HepG2 (cell line): ENCODE measurements around the gene BABAM2. TPM values are rescaled to one million over a fixed set of nuclear protein-coding genes. Genes with fewer than 3 reads are reported as not detected.
A peak's percentile ranks its signal among the peaks of the same experiment; 100 is the strongest.

ENCODE experiments used
- ATAC-seq: fragments of 200-7000 bp; cut with Tn5 transposase; 3 replicates; pipeline ENCODE4 v1.9.1; 2020; ENCODE audit warnings: mild to moderate bottlenecking, moderate library complexity
- BruUV-seq: library from RNA; stranded (reverse); fragments of 400-500 nt; replicated peaks from 2 replicates; lab custom pipeline; 2021; lab: Mats Ljungman, UMichigan
- CTCF ChIA-PET: fragments of 300-600 bp; formaldehyde crosslinking; extraction: SDS; loops from one replicate; lab custom pipeline; 2021; ENCODE audit warnings: low total read pairs, inconsistent platforms, low intra/inter-chr PET ratio; lab: Yijun Ruan, JAX
- POLR2A ChIA-PET: fragments of 350-600 bp; sonication (Branson Sonifier 250); formaldehyde crosslinking; loops from one replicate; lab custom pipeline; 2020; ENCODE audit warnings: antibody characterized with exemption, inconsistent platforms; lab: Yijun Ruan, JAX
- DNase-seq: peaks from one replicate; pipeline ENCODE4 v3.0.0-alpha.2; 2015; ENCODE audit warnings: low spot score
- FAIRE-seq: peaks from 3 replicates; lab custom pipeline; 2011; peaks lifted over from hg19 to GRCh38; lab: Jason Lieb, UNC
- H2AFZ ChIP-seq: one replicate; pipeline ENCODE4 v1.6.1; 2011; ENCODE audit warnings: low read length, inconsistent platforms
- H3K27ac ChIP-seq: fragments of 300-600 bp; 3 replicates; pipeline ENCODE4 v1.8.0; 2011; ENCODE audit warnings: mixed run types, mild to moderate bottlenecking, mixed read lengths, low read length, inconsistent platforms; ENCODE audit not compliant: insufficient read depth; ENCODE audit errors: extremely low read length
- H3K27me3 ChIP-seq, 2 experiments: fragments of 200-600 bp in 1 of 2; 2 replicates in 1 of 2; 3 replicates in 1 of 2; pipeline versions ENCODE4 v1.6.0 to v1.8.0; 2011; ENCODE audit warnings: low read length in 2 of 2, mild to moderate bottlenecking in 2 of 2, moderate library complexity in 2 of 2, inconsistent platforms in 1 of 2; ENCODE audit not compliant: insufficient read depth in 2 of 2, control insufficient read depth in 1 of 2
- H3K36me3 ChIP-seq, 2 experiments: fragments of 200-600 bp in 1 of 2; replicated peaks in 1 of 2; 2 replicates in 1 of 2; 3 replicates in 1 of 2; pipeline versions ENCODE4 v1.5.1 to v1.8.0; 2011; ENCODE audit warnings: low read length in 2 of 2, inconsistent platforms in 1 of 2; ENCODE audit not compliant: insufficient read depth in 2 of 2, control insufficient read depth in 1 of 2
- H3K4me1 ChIP-seq: 2 replicates; pipeline ENCODE4 v1.5.1; 2012; ENCODE audit warnings: low read length, inconsistent platforms; ENCODE audit not compliant: insufficient read depth
- H3K4me2 ChIP-seq: 2 replicates; pipeline ENCODE4 v1.6.0; 2011; ENCODE audit warnings: low read depth, low read length, inconsistent platforms
- H3K4me3 ChIP-seq, 3 experiments: fragments of 200-600 bp in 1 of 3; sonication (generic), shearing (Covaris generic) in 1 of 3; replicated peaks in 1 of 3; 2 replicates each; pipeline ENCODE4 v1.5.1; 2011 to 2016; ENCODE audit warnings: low read length in 3 of 3, inconsistent platforms in 2 of 3, low read depth in 2 of 3, mild to moderate bottlenecking in 2 of 3, control low read depth in 1 of 3, mixed read lengths in 1 of 3; ENCODE audit not compliant: insufficient read depth in 1 of 3
- H3K79me2 ChIP-seq: one replicate; pipeline ENCODE4 v1.6.1; 2011; ENCODE audit warnings: low read length, inconsistent platforms; ENCODE audit not compliant: insufficient read depth
- H3K9ac ChIP-seq: 2 replicates; pipeline ENCODE4 v1.6.0; 2011; ENCODE audit warnings: mild to moderate bottlenecking, low read depth, low read length, inconsistent platforms; ENCODE audit not compliant: insufficient read depth
- H3K9me3 ChIP-seq: 2 replicates; pipeline ENCODE4 v1.5.1; 2012; ENCODE audit warnings: mild to moderate bottlenecking, low read length
- H4K20me1 ChIP-seq: 2 replicates; pipeline ENCODE4 v1.6.0; 2011; ENCODE audit warnings: inconsistent platforms, mild to moderate bottlenecking, low read length, moderate library complexity; ENCODE audit not compliant: insufficient read depth
- ETV5 ChIP-seq: IDR thresholded peaks from 2 replicates; pipeline ENCODE4 v1.6.1; 2018; ENCODE audit warnings: missing biosample characterization, missing genetic modification reagents, inconsistent platforms, borderline replicate concordance
- FOXP1 ChIP-seq, 2 experiments: fragments of 450-650 bp in 1 of 2; IDR thresholded peaks; 2 replicates each; pipeline ENCODE4 v1.6.1; 2017 to 2018; ENCODE audit warnings: antibody characterized with exemption in 1 of 2
- HOXD1 ChIP-seq: sonication (generic); formaldehyde crosslinking; IDR thresholded peaks from 2 replicates; pipeline ENCODE4 v1.5.0; 2020; ENCODE audit warnings: missing genetic modification reagents
- MED1 ChIP-seq: sonication (generic); formaldehyde crosslinking; IDR thresholded peaks from 2 replicates; pipeline ENCODE4 v1.4.0; 2020; ENCODE audit warnings: missing genetic modification reagents
- NFIC ChIP-seq: IDR thresholded peaks from 2 replicates; pipeline ENCODE4 v1.6.1; 2012; ENCODE audit warnings: mild to moderate bottlenecking, low read length, inconsistent platforms
- RXRB ChIP-seq: IDR thresholded peaks from 2 replicates; pipeline ENCODE4 v1.6.1; 2016; ENCODE audit warnings: borderline replicate concordance, missing genetic modification reagents, missing compliant biosample characterization
- ZIK1 ChIP-seq: sonication (generic); formaldehyde crosslinking; IDR thresholded peaks from 2 replicates; pipeline ENCODE4 v1.5.0; 2020; ENCODE audit warnings: mild to moderate bottlenecking, low read depth, missing genetic modification reagents, borderline replicate concordance
- WGBS: methylation state at CpG from one replicate; pipeline ENCODE4 v1.1.6; 2017; ENCODE audit warnings: low lambda C conversion rate; 5-methylcytosine and 5-hydroxymethylcytosine counted together
- in situ Hi-C: cut with HindIII; loops from 2 replicates; pipeline ENCODE4 v1.10.0; 2017; ENCODE audit warnings: low pct_unique_long_range_greater_than_20kb; ENCODE audit not compliant: extremely low pct_ligation_motif_present
- intact Hi-C: fragments of 100-400 bp; cut with micrococcal nuclease; formaldehyde crosslinking; loops from one replicate; pipeline ENCODE4 v1.10.0; 2022; ENCODE audit not compliant: unreplicated experiment
- polyA plus RNA-seq, 8 experiments: library from polyadenylated mRNA; depleted of rRNA in 3 of 8; stranded (reverse) in 7 of 8; unstranded in 1 of 8; fragments of >200 nt; fragmentation: Illumina TruSeq in 4 of 8; extraction: Trizol in 4 of 8; gene quantifications; 2 replicates each; pipeline versions ENCODE4 v1.2.1 to v1.2.3, GENCODE V29; 2011 to 2016; ENCODE audit warnings: low read depth in 4 of 8, missing spikeins in 1 of 8, mixed read lengths in 1 of 8; ENCODE audit not compliant: insufficient read depth in 1 of 8
- total RNA-seq, 5 experiments: library from RNA; depleted of rRNA; stranded (reverse); fragments of >200 nt; fragmentation: Illumina TruSeq; extraction: Trizol; gene quantifications; 2 replicates each; pipeline ENCODE4 v1.2.3, GENCODE V29; 2016; ENCODE audit warnings: low read depth in 1 of 5
- TF ChIP-seq, protein P1 (sequence below): sonication (generic); formaldehyde crosslinking; IDR thresholded peaks from 2 replicates; pipeline ENCODE4 v1.5.0; 2020; ENCODE audit warnings: missing genetic modification reagents
- TF ChIP-seq, protein P2 (sequence below): sonication (generic); IDR thresholded peaks from 2 replicates; pipeline ENCODE4 v1.6.1; 2016; ENCODE audit warnings: low read depth, borderline replicate concordance
- TF ChIP-seq, protein P3 (sequence below): sonication (generic); formaldehyde crosslinking; IDR thresholded peaks from 2 replicates; pipeline ENCODE4 v1.5.0; 2020; ENCODE audit warnings: missing genetic modification reagents
- TF ChIP-seq, protein P4 (sequence below): IDR thresholded peaks from 2 replicates; pipeline ENCODE4 v1.6.1; 2016; ENCODE audit warnings: low read depth
- TF ChIP-seq, protein P5 (sequence below): sonication (generic); formaldehyde crosslinking; conservative IDR thresholded peaks from 2 replicates; pipeline ENCODE4 v1.4.0; 2020; ENCODE audit warnings: mild to moderate bottlenecking, missing genetic modification reagents, moderate library complexity

Gene BABAM2
- total and polyA plus RNA-seq, 2 of the 13 experiments (the other 11 are each of a cell fraction or from before 2014, with no cell fraction given) = 24.9 to 28.0 TPM

DNA sequence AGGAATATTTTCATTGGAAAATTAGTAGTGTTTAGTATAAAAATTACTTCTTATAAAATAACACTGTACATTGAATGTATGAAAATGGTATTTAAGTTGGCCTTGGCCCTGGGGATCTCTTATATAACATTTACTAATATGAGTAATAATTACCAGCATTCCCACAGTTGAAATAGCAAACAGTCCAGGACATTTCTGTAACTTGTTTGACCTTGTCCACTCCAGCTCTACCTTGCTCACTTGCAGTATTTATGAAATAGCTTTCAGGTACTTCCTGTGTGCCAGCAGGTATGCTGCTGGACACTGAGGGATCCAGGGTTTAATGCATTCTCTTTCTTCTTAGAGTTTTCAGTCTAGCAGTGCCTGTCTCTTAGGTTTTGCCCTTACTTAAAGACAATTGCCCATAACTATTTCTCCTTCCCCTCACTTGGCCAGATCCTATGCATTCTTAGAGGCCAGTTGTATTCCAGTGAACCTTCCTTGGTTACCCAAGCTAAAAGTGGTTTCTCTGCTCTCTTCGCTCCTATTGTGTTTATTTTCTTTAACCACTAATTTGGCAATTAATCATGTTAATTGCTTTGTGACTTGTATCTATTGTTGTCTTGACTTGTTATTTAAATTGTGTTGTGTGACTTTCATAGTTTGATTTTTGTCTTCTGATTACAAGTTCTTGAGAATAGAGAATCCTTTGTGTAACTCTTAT, 25.9 kb downstream of the BABAM2 start (continued):
- TF ChIP-seq, protein P1, sequence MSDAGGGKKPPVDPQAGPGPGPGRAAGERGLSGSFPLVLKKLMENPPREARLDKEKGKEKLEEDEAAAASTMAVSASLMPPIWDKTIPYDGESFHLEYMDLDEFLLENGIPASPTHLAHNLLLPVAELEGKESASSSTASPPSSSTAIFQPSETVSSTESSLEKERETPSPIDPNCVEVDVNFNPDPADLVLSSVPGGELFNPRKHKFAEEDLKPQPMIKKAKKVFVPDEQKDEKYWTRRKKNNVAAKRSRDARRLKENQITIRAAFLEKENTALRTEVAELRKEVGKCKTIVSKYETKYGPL (CRISPR knock-in tag) = peak; percentile 78; the same call in 1 of the 2 replicates
- TF ChIP-seq, all 625 proteins: peak for 95

DNA sequence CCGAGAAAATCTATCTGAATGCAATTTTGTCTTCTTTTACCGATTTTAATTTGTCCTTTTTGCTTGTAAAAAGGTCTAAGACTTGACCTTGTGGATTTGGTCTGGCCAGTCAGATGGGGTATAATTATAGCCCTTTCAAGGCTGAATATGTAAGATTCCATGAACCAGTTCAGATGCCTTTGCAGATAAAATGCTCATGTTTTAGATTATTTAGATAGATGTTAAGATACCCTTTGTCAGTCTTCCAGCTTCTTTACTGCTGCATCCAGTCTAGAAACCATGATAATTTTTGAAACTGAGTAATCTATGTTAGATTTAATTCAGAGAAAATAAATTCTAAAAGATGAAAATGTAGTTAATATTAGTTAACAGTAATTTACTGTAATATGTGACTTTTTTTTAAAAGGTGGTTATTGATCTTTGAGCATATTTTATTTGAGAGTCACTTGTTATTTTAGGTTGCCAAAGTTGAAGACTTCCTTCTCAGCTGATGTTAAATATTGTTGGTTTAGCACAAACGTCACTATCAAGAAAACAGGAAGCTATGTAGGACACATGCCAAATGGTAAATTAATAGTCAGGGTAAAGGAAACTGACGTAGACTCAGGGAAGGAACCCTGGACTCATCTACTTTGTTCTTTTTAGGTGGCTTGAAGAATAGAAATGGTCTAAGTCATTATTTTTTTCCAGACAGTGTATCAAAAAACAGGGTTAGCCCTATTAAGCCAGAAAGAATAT, 29.8 kb downstream of the BABAM2 start:
- Histone ChIP-seq H3K79me2 (no peaks in the 10 kb centered on the region), H3K4me3 (no peak overlapping the region), H3K4me1 (peaks cover 31% of the 10 kb centered on the region), H3K27me3 (no peaks in the 10 kb centered on the region), H3K9ac (no peak overlapping the region), H3K9me3 (no peaks in the 10 kb centered on the region), H3K27ac (no peak overlapping the region), H3K4me2 (no peak overlapping the region), H4K20me1 (no peaks in the 10 kb centered on the region), H3K36me3 (0 out of 5 replicates have a peak, but pooled peaks cover 0 to under 1% of the 10 kb centered on the region in 2 experiments), H2AFZ (no peak overlapping the region)
- 44% methylated on average over 4 of the region's 4 CpGs for WGBS
- DNase-seq = peak; percentile 24
- intact Hi-C loops (no loop called here), in situ Hi-C loops (no loop called here)
- CTCF ChIA-PET = no interaction called here
- POLR2A ChIA-PET = no interaction called here
- ATAC-seq = no peak
- no TSS peak for BruUV-seq
- FAIRE-seq = no peak
- TF ChIP-seq MED1 = peak; percentile 51; the same call in 1 of the 2 replicates
- peak; percentile 12; the same call in 1 of the 2 replicates for TF ChIP-seq ETV5 (CRISPR knock-in tag)
- TF ChIP-seq, protein P2, sequence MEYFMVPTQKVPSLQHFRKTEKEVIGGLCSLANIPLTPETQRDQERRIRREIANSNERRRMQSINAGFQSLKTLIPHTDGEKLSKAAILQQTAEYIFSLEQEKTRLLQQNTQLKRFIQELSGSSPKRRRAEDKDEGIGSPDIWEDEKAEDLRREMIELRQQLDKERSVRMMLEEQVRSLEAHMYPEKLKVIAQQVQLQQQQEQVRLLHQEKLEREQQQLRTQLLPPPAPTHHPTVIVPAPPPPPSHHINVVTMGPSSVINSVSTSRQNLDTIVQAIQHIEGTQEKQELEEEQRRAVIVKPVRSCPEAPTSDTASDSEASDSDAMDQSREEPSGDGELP = peak; percentile 26; the same call in 1 of the 2 replicates
- TF ChIP-seq, protein P3, sequence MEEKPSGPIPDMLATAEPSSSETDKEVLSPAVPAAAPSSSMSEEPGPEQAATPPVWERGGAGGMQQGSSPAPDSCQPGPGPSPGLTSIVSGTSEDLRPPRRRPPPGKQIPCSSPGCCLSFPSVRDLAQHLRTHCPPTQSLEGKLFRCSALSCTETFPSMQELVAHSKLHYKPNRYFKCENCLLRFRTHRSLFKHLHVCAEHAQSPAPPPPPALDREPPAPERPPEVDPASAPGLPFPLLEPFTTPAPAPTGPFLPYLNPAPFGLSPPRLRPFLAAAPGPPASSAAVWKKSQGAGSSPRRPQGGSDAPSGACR (CRISPR knock-in tag) = no peak
- TF ChIP-seq RXRB (CRISPR knock-in tag) = 0 out of 2 replicates have a peak, but pooled peaks have one; percentile 10
- no peak for TF ChIP-seq HOXD1 (CRISPR knock-in tag)
- peak; percentile 42; the same call in 1 of the 2 replicates for TF ChIP-seq NFIC
- TF ChIP-seq, protein P4, sequence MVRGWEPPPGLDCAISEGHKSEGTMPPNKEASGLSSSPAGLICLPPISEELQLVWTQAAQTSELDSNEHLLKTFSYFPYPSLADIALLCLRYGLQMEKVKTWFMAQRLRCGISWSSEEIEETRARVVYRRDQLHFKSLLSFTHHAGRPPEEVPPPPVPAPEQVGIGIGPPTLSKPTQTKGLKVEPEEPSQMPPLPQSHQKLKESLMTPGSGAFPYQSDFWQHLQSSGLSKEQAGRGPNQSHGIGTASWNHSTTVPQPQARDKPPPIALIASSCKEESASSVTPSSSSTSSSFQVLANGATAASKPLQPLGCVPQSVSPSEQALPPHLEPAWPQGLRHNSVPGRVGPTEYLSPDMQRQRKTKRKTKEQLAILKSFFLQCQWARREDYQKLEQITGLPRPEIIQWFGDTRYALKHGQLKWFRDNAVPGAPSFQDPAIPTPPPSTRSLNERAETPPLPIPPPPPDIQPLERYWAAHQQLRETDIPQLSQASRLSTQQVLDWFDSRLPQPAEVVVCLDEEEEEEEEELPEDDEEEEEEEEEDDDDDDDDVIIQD (CRISPR knock-in tag) = peak; percentile 16; the same call in 1 of the 2 replicates
- TF ChIP-seq ZIK1 (CRISPR knock-in tag) = no peak
- TF ChIP-seq, protein P5, sequence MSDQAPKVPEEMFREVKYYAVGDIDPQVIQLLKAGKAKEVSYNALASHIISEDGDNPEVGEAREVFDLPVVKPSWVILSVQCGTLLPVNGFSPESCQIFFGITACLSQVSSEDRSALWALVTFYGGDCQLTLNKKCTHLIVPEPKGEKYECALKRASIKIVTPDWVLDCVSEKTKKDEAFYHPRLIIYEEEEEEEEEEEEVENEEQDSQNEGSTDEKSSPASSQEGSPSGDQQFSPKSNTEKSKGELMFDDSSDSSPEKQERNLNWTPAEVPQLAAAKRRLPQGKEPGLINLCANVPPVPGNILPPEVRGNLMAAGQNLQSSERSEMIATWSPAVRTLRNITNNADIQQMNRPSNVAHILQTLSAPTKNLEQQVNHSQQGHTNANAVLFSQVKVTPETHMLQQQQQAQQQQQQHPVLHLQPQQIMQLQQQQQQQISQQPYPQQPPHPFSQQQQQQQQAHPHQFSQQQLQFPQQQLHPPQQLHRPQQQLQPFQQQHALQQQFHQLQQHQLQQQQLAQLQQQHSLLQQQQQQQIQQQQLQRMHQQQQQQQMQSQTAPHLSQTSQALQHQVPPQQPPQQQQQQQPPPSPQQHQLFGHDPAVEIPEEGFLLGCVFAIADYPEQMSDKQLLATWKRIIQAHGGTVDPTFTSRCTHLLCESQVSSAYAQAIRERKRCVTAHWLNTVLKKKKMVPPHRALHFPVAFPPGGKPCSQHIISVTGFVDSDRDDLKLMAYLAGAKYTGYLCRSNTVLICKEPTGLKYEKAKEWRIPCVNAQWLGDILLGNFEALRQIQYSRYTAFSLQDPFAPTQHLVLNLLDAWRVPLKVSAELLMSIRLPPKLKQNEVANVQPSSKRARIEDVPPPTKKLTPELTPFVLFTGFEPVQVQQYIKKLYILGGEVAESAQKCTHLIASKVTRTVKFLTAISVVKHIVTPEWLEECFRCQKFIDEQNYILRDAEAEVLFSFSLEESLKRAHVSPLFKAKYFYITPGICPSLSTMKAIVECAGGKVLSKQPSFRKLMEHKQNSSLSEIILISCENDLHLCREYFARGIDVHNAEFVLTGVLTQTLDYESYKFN = 0 out of 2 replicates have a peak, but pooled peaks have one; percentile 25
- TF ChIP-seq FOXP1 (IDR thresholded peaks at IDR 0.05) = no peak
- 0 out of 2 replicates have a peak, but pooled peaks have one; percentile 6 for TF ChIP-seq FOXP1 (CRISPR knock-in tag; IDR thresholded peaks at IDR 0.05)
